Measurements from ENCODE around the gene FAM185A. TPM values are rescaled to one million over a fixed set of nuclear protein-coding genes. Genes with fewer than 3 reads are reported as not detected.

FAM185A gene
- total RNA-seq, 1 experiment from 2014 or later: 5.1 TPM

- no peaks in the 10 kb centered on the region for H3K27me3 ChIP-seq (ENCODE audit: control insufficient read depth, insufficient read depth, low read length)
- no peak overlapping the region for H3K4me3 ChIP-seq (ENCODE audit: insufficient read depth, low read depth, low read length)
- no peak for DNase-seq
- H3K36me3 ChIP-seq (replicated peaks; ENCODE audit: control insufficient read depth, insufficient read depth, low read length): no peaks in the 10 kb centered on the region
Measured at GRCh38 chr7:102810916-102811315, 62.1 kb downstream of the FAM185A start.

- H3K36me3 ChIP-seq (replicated peaks; ENCODE audit: control insufficient read depth, insufficient read depth, low read length): no peaks in the 10 kb centered on the region
Measured at GRCh38 chr7:102811942-102812678, 63.3 kb downstream of the FAM185A start.

DNA sequence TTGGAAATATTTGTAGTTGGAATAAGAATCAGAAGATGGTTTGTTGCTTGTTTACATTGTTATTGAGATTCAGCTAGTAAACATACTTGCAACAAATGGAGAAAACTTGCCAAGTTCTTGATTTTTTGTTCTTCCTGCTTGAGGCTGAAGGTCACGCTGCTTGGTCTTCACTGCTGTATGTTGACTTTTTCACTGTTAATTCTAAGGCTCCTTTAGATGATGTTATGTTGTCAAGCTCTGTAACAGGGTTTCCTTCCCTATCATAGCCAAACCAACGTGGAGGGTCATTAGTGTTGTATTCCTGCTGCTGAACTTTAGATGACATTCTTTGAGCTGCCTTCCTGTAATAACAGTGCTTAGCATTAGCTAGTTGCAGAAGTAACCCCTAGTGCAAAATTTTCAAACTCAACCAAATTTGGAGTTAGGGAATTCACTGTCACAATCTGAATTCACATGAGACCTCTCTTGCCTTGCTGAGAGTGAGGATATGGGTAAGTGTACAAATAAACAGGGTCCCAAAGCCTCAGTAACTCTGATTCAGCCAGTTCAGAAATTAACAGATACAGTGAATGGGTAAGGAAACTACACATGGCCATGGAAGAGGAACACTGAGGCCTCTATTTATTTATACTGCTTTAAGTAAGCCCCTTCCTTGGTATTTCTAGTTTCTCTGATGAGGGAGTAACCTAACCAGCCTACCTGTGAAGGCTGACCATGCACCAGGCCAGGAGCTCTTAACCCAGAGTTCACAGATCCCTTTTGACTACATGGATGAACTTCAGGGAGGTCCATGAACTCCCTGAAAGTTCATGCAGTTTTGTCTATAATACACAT lies 64.6 kb downstream of the FAM185A start:
- H3K4me3 ChIP-seq (ENCODE audit: insufficient read depth, low read depth, low read length): no peak overlapping the region
- H3K36me3 ChIP-seq (replicated peaks; ENCODE audit: control insufficient read depth, insufficient read depth, low read length): no peaks in the 10 kb centered on the region
- DNase-seq: no peak
- no peaks in the 10 kb centered on the region for H3K27me3 ChIP-seq (ENCODE audit: control insufficient read depth, insufficient read depth, low read length)

More at GRCh38 chr7:102811942-102812678, 63.3 kb downstream of the FAM185A start:
- no peak for DNase-seq
- no peak overlapping the region for H3K4me3 ChIP-seq (ENCODE audit: insufficient read depth, low read depth, low read length)
- H3K27me3 ChIP-seq (ENCODE audit: control insufficient read depth, insufficient read depth, low read length): no peaks in the 10 kb centered on the region

- no peaks in the 10 kb centered on the region for H3K27me3 ChIP-seq (ENCODE audit: control insufficient read depth, insufficient read depth, low read length)
- H3K36me3 ChIP-seq (replicated peaks; ENCODE audit: control insufficient read depth, insufficient read depth, low read length): no peaks in the 10 kb centered on the region
- H3K4me3 ChIP-seq (ENCODE audit: insufficient read depth, low read depth, low read length): no peak overlapping the region
- no peak for DNase-seq
Measured at GRCh38 chr7:102814025-102814471, 65.2 kb downstream of the FAM185A start.

GRCh38 chr7:102817616-102818573 lies 69.1 kb downstream of the FAM185A start:
- H3K4me3 ChIP-seq (ENCODE audit: insufficient read depth, low read depth, low read length): no peak overlapping the region
- H3K36me3 ChIP-seq (replicated peaks; ENCODE audit: control insufficient read depth, insufficient read depth, low read length): no peaks in the 10 kb centered on the region
- no peak for DNase-seq
- no peaks in the 10 kb centered on the region for H3K27me3 ChIP-seq (ENCODE audit: control insufficient read depth, insufficient read depth, low read length)

DNA sequence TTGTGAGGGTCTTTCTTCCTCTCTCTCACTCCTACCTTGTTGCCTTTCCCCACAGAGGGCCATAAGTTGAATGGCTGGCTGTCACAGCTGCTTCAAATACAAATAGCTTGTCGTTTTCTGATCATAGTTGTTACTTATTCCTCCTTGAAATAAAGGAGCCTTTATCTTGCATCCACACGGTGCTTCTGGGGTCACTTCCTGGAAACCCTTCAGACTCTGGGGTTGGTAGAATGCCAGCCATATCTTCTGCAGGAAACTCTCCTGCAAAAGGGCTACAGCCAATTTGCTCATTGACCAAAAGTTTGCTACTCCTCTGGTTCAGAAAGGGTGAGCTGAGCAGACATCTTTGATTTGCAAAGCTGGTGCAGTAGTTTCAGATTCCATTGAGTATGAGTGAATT lies 70.4 kb downstream of the FAM185A start:
- no peak for DNase-seq
- no peaks in the 10 kb centered on the region for H3K27me3 ChIP-seq (ENCODE audit: control insufficient read depth, insufficient read depth, low read length)
- H3K4me3 ChIP-seq (ENCODE audit: insufficient read depth, low read depth, low read length): no peak overlapping the region
- H3K36me3 ChIP-seq (replicated peaks; ENCODE audit: control insufficient read depth, insufficient read depth, low read length): no peaks in the 10 kb centered on the region

GRCh38 chr7:102821994-102822747 lies 73.4 kb downstream of the FAM185A start:
- no peaks in the 10 kb centered on the region for H3K36me3 ChIP-seq (replicated peaks; ENCODE audit: control insufficient read depth, insufficient read depth, low read length)
- DNase-seq: no peak
- no peak overlapping the region for H3K4me3 ChIP-seq (ENCODE audit: insufficient read depth, low read depth, low read length)
- no peaks in the 10 kb centered on the region for H3K27me3 ChIP-seq (ENCODE audit: control insufficient read depth, insufficient read depth, low read length)

DNA sequence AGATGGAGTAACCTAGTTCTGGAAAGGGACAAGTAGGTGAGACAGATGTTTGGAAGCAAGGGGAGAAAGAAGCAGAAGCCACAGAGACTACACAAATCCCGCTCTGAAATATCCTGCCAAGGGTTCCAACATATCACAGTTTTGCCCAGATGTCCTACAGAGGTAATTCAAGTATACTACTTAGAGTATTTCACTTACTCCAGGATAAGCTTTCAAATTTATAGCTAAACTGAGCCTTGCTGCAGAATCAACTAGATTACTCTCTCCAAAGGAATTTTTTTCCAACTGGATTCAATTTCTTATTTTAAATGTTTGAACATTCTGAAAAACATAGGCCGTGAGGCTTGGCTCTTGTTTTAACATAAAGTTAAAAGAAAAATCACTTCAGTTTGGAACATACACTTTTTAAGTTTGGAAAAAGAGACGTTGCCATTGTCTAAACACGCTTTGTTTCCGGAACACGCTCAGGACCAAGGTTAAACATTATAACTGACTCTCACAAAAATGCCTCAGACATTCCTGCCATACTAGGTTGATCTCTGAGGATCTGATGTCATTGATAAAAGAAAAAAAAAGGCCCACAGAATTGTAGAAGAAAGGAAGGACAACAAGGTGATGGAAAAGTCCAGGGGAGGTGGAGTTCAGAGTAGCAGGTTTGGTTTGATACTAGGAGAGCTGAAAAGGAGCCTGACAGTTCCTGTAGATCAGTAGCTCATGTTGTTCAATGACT lies 74.8 kb downstream of the FAM185A start:
- no peak for DNase-seq
- Histone ChIP-seq H3K36me3 (replicated peaks; ENCODE audit: control insufficient read depth, insufficient read depth, low read length) (no peaks in the 10 kb centered on the region), H3K4me3 (ENCODE audit: insufficient read depth, low read depth, low read length) (no peak overlapping the region), H3K27me3 (ENCODE audit: control insufficient read depth, insufficient read depth, low read length) (no peaks in the 10 kb centered on the region)

GRCh38 chr7:102828286-102828685 lies 79.5 kb downstream of the FAM185A start:
- Histone ChIP-seq H3K27me3 (ENCODE audit: control insufficient read depth, insufficient read depth, low read length) (no peaks in the 10 kb centered on the region), H3K36me3 (replicated peaks; ENCODE audit: control insufficient read depth, insufficient read depth, low read length) (no peaks in the 10 kb centered on the region), H3K4me3 (ENCODE audit: insufficient read depth, low read depth, low read length) (no peak overlapping the region)
- no peak for DNase-seq

GRCh38 chr7:102829075-102829474 lies 80.3 kb downstream of the FAM185A start:
- no peak overlapping the region for H3K4me3 ChIP-seq (ENCODE audit: insufficient read depth, low read depth, low read length)
- no peak for DNase-seq
- no peaks in the 10 kb centered on the region for H3K27me3 ChIP-seq (ENCODE audit: control insufficient read depth, insufficient read depth, low read length)
- H3K36me3 ChIP-seq (replicated peaks; ENCODE audit: control insufficient read depth, insufficient read depth, low read length): no peaks in the 10 kb centered on the region

DNA sequence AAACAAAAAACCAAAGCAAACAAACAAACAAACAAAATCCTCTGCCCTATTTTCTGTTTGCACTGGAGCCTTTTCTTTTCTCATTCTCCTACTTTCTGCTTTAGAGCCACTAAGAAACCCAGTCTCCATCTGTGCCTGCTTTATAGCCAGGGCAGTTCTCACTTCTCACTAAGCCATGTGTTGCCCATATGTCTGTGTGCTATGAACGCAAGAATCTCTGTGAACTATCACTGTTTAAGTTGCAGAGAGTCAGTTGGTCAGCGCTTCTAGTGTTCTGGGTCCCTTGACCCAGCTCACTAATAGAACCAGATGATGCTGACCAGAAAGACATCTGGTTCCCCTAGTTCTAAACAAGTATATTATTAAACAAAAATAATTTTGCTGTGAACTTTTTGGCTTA lies 81.4 kb downstream of the FAM185A start:
- Histone ChIP-seq H3K27me3 (ENCODE audit: control insufficient read depth, insufficient read depth, low read length) (no peaks in the 10 kb centered on the region), H3K36me3 (replicated peaks; ENCODE audit: control insufficient read depth, insufficient read depth, low read length) (no peaks in the 10 kb centered on the region), H3K4me3 (ENCODE audit: insufficient read depth, low read depth, low read length) (no peak overlapping the region)
- DNase-seq: no peak

- H3K27me3 ChIP-seq (ENCODE audit: control insufficient read depth, insufficient read depth, low read length): no peaks in the 10 kb centered on the region
- DNase-seq: no peak
- no peaks in the 10 kb centered on the region for H3K36me3 ChIP-seq (replicated peaks; ENCODE audit: control insufficient read depth, insufficient read depth, low read length)
- H3K4me3 ChIP-seq (ENCODE audit: insufficient read depth, low read depth, low read length): no peak overlapping the region
Measured at GRCh38 chr7:102832674-102833073, 83.9 kb downstream of the FAM185A start.

- no peaks in the 10 kb centered on the region for H3K27me3 ChIP-seq (ENCODE audit: control insufficient read depth, insufficient read depth, low read length)
- H3K4me3 ChIP-seq (ENCODE audit: insufficient read depth, low read depth, low read length): no peak overlapping the region
- H3K36me3 ChIP-seq (replicated peaks; ENCODE audit: control insufficient read depth, insufficient read depth, low read length): no peaks in the 10 kb centered on the region
- no peak for DNase-seq
Measured at GRCh38 chr7:102833343-102833742, 84.5 kb downstream of the FAM185A start.
